Measurements from ENCODE around the gene NDUFS6. TPM values are rescaled to one million over a fixed set of nuclear protein-coding genes. Genes with fewer than 3 reads are reported as not detected.

The NDUFS6 gene
- total RNA-seq, 1 donor from 2014 or later: 35.1 TPM

DNA sequence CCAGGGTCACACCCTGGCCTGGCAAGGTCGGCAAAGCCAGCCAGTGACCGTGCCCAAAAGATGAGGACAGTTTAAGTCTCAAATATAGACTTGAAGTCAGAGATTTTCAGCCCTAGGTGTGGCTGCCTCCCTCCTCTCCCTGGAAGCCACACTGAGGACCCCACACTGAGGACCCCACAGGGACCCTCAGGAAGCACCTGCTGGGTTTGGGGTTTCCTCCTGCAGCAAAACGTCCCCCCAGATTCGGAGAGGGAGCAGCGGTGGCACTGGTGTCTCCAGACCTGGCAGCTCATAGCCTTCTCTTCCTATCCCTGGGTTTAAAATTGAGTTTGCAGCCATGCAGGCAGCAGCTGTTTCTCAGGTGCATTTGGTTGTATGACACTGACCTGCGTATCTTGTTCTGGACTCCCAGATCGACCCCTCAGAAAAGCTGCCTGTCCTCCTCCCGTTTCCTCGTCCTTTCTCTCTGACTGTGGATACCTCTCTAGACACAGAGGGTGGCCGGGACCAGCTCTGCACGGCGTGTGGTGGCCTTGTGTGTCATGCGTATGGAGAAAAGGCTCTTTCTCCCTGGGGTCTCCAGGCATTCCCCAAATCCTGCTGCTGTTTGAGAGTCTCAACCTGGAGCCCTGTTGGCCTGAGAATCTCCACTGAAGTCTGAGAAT, 38.2 kb upstream of the NDUFS6 start:
- Mint-ChIP-seq H3K27me3 (ENCODE audit: unreplicated experiment) (peaks cover 6% of the 10 kb centered on the region), H3K4me1 (ENCODE audit: unreplicated experiment) (peaks cover 5% of the 10 kb centered on the region), H3K36me3 (ENCODE audit: unreplicated experiment) (no peaks in the 10 kb centered on the region), H3K27ac (ENCODE audit: unreplicated experiment) (no peak overlapping the region), H3K4me3 (ENCODE audit: unreplicated experiment) (no peak overlapping the region), H3K9me3 (ENCODE audit: unreplicated experiment) (peaks cover 9% of the 10 kb centered on the region)
- TF ChIP-seq, protein P1, sequence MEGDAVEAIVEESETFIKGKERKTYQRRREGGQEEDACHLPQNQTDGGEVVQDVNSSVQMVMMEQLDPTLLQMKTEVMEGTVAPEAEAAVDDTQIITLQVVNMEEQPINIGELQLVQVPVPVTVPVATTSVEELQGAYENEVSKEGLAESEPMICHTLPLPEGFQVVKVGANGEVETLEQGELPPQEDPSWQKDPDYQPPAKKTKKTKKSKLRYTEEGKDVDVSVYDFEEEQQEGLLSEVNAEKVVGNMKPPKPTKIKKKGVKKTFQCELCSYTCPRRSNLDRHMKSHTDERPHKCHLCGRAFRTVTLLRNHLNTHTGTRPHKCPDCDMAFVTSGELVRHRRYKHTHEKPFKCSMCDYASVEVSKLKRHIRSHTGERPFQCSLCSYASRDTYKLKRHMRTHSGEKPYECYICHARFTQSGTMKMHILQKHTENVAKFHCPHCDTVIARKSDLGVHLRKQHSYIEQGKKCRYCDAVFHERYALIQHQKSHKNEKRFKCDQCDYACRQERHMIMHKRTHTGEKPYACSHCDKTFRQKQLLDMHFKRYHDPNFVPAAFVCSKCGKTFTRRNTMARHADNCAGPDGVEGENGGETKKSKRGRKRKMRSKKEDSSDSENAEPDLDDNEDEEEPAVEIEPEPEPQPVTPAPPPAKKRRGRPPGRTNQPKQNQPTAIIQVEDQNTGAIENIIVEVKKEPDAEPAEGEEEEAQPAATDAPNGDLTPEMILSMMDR (IDR thresholded peaks at IDR 0.05): no peak
- peak; percentile 70 for DNase-seq (ENCODE audit: extremely low spot score, unreplicated experiment)

DNA sequence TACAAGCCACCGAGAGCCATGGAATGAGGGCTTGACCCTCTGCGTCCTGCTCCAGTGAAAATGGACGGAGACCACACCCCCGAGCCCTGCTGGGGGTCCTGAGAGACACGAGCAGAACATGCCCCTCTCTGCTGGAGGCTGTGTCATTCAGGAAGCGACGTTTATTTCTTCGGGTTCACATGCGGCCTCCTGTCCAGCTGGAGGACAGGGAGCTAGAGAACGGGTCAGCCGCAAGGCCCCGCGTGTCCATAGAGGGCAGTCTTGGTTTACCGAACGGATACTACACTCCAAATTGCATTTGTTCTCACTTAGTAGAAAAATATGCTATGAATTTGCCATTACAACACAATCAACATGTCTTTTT, 37.7 kb upstream of the NDUFS6 start:
- peaks cover 6% of the 10 kb centered on the region for H3K27me3 Mint-ChIP-seq (ENCODE audit: unreplicated experiment)
- DNase-seq (ENCODE audit: extremely low spot score, unreplicated experiment): peak; percentile 85
- H3K27ac Mint-ChIP-seq (ENCODE audit: unreplicated experiment): no peak overlapping the region
- TF ChIP-seq, protein P1 (IDR thresholded peaks at IDR 0.05): peak; percentile 90
- H3K4me1 Mint-ChIP-seq (ENCODE audit: unreplicated experiment): peaks cover 5% of the 10 kb centered on the region
- H3K4me3 Mint-ChIP-seq (ENCODE audit: unreplicated experiment): no peak overlapping the region
- no peaks in the 10 kb centered on the region for H3K36me3 Mint-ChIP-seq (ENCODE audit: unreplicated experiment)
- peaks cover 4% of the 10 kb centered on the region for H3K9me3 Mint-ChIP-seq (ENCODE audit: unreplicated experiment)

GRCh38 chr5:1763960-1764605, 37.1 kb upstream of the NDUFS6 start:
- Mint-ChIP-seq H3K4me3 (ENCODE audit: unreplicated experiment) (no peak overlapping the region), H3K36me3 (ENCODE audit: unreplicated experiment) (no peaks in the 10 kb centered on the region), H3K27ac (ENCODE audit: unreplicated experiment) (no peak overlapping the region), H3K9me3 (ENCODE audit: unreplicated experiment) (no peaks in the 10 kb centered on the region), H3K27me3 (ENCODE audit: unreplicated experiment) (peaks cover 6% of the 10 kb centered on the region), H3K4me1 (ENCODE audit: unreplicated experiment) (peaks cover 5% of the 10 kb centered on the region)
- peak; percentile 73 for DNase-seq (ENCODE audit: extremely low spot score, unreplicated experiment)
- TF ChIP-seq, protein P1 (IDR thresholded peaks at IDR 0.05): no peak

DNA sequence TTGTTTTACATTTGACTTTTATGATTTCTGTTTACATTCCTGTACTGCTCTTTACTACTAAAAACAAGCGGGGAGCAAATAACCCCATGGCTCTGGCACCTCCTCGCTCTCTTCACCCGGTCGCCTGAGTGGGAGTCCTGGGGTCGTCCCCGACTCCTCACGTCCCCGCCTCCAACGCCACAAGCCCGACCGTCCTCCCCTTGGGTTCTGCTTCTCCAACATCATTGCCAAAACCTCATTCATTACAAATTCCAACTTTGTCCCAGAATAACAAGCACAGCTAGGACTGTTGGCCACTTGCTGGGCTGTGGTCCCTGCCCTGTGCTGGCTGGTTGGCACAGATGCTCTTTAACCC, 36.6 kb upstream of the NDUFS6 start:
- TF ChIP-seq, protein P1 (IDR thresholded peaks at IDR 0.05): no peak
- peak; percentile 77 for DNase-seq (ENCODE audit: extremely low spot score, unreplicated experiment)
- Mint-ChIP-seq H3K4me1 (ENCODE audit: unreplicated experiment) (peaks cover 5% of the 10 kb centered on the region), H3K27ac (ENCODE audit: unreplicated experiment) (no peak overlapping the region), H3K4me3 (ENCODE audit: unreplicated experiment) (no peak overlapping the region), H3K9me3 (ENCODE audit: unreplicated experiment) (no peaks in the 10 kb centered on the region), H3K36me3 (ENCODE audit: unreplicated experiment) (no peaks in the 10 kb centered on the region), H3K27me3 (ENCODE audit: unreplicated experiment) (peaks cover 6% of the 10 kb centered on the region)

- H3K4me1 Mint-ChIP-seq (ENCODE audit: unreplicated experiment): peaks cover 8% of the 10 kb centered on the region
- no peak for DNase-seq (ENCODE audit: extremely low spot score, unreplicated experiment)
Measured at GRCh38 chr5:1765141-1765879, 35.9 kb upstream of the NDUFS6 start.

More at GRCh38 chr5:1765141-1765879, 35.9 kb upstream of the NDUFS6 start:
- Mint-ChIP-seq H3K27ac (ENCODE audit: unreplicated experiment) (no peak overlapping the region), H3K36me3 (ENCODE audit: unreplicated experiment) (no peaks in the 10 kb centered on the region), H3K4me3 (ENCODE audit: unreplicated experiment) (no peak overlapping the region), H3K9me3 (ENCODE audit: unreplicated experiment) (no peaks in the 10 kb centered on the region), H3K27me3 (ENCODE audit: unreplicated experiment) (peaks cover 7% of the 10 kb centered on the region)
- TF ChIP-seq, protein P1 (IDR thresholded peaks at IDR 0.05): no peak
